Measurements from ENCODE around the gene TPSD1.
"Not testable (repeated sequence)": the region's sequence is repeated elsewhere in the genome, so short reads cannot be mapped to it uniquely, and the experiment has no call there.

The TPSD1 gene

GRCh38 chr16:1255276-1256122, at the start of gene TPSD1:
Gene TPSD1 (plus strand): TSS chr16:1256069. CDS start chr16:1256281, 212 bp downstream.
- not testable (repeated sequence) for DNase-seq (ENCODE audit: low read depth)

GRCh38 chr16:1206326-1206725, 49.5 kb upstream of the TPSD1 start:
- no peak for DNase-seq (ENCODE audit: low read depth)

- DNase-seq (ENCODE audit: low read depth), result no peak
Observed at GRCh38 chr16:1206786-1207185, 49.1 kb upstream of the TPSD1 start.

GRCh38 chr16:1208239-1208830, 47.5 kb upstream of the TPSD1 start:
- no peak for DNase-seq (ENCODE audit: low read depth)

GRCh38 chr16:1209081-1209480, 46.8 kb upstream of the TPSD1 start:
- DNase-seq (ENCODE audit: low read depth), result no peak

- DNase-seq (ENCODE audit: low read depth), result no peak
Observed at GRCh38 chr16:1210461-1210860, 45.4 kb upstream of the TPSD1 start.

- no peak for DNase-seq (ENCODE audit: low read depth)
Observed at GRCh38 chr16:1211451-1212268, 44.2 kb upstream of the TPSD1 start.

- DNase-seq (ENCODE audit: low read depth), result no peak
Observed at GRCh38 chr16:1212616-1213194, 43.2 kb upstream of the TPSD1 start.

GRCh38 chr16:1213231-1213630, 42.6 kb upstream of the TPSD1 start:
- DNase-seq (ENCODE audit: low read depth), result no peak

- no peak for DNase-seq (ENCODE audit: low read depth)
Observed at GRCh38 chr16:1213796-1214372, 42.0 kb upstream of the TPSD1 start.

GRCh38 chr16:1214719-1215118, 41.1 kb upstream of the TPSD1 start:
- DNase-seq (ENCODE audit: low read depth), result no peak

- no peak for DNase-seq (ENCODE audit: low read depth)
Observed at GRCh38 chr16:1215574-1216295, 40.1 kb upstream of the TPSD1 start.

GRCh38 chr16:1216296-1216619, 39.6 kb upstream of the TPSD1 start:
- DNase-seq (ENCODE audit: low read depth), result no peak

- no peak for DNase-seq (ENCODE audit: low read depth)
Observed at GRCh38 chr16:1216681-1217400, 39.0 kb upstream of the TPSD1 start.

GRCh38 chr16:1217526-1217925, 38.3 kb upstream of the TPSD1 start:
- no peak for DNase-seq (ENCODE audit: low read depth)

GRCh38 chr16:1218061-1218929, 37.6 kb upstream of the TPSD1 start:
- DNase-seq (ENCODE audit: low read depth), result no peak

GRCh38 chr16:1218930-1219611, 36.8 kb upstream of the TPSD1 start:
- no peak for DNase-seq (ENCODE audit: low read depth)

- no peak for DNase-seq (ENCODE audit: low read depth)
Observed at GRCh38 chr16:1220098-1220728, 35.7 kb upstream of the TPSD1 start.
